Caco-2 (cell line): ENCODE data around the gene C5orf63. TPM values are rescaled to one million over a fixed set of nuclear protein-coding genes. Genes with fewer than 3 reads are reported as not detected.

Experiments
- BruUV-seq: library from RNA; stranded (reverse); fragments of 400-500 nt; replicated peaks from 2 replicates; lab custom pipeline; 2021; lab: Mats Ljungman, UMichigan
- CTCF ChIA-PET: fragments of 300-600 bp; sonication (Branson Sonifier 250); formaldehyde crosslinking; loops from one replicate; lab custom pipeline; 2022; ENCODE audit warnings: antibody characterized with exemption; lab: Charles Lee
- POLR2A ChIA-PET: fragments of 300-600 bp; sonication (Branson Sonifier 250); formaldehyde crosslinking; loops from one replicate; lab custom pipeline; 2022; ENCODE audit warnings: antibody characterized with exemption; lab: Charles Lee
- DNase-seq, 2 experiments: peaks; one replicate each; pipeline versions ENCODE4 v3.0.0 to v3.0.0-alpha.2; 2020 to 2022
- H3K27me3 ChIP-seq: replicated peaks from 2 replicates; pipeline ENCODE4 v1.6.0; 2011; ENCODE audit warnings: low read length; ENCODE audit not compliant: control insufficient read depth, insufficient read depth
- H3K36me3 ChIP-seq: 2 replicates; pipeline ENCODE4 v1.5.1; 2011; ENCODE audit warnings: low read length; ENCODE audit not compliant: control insufficient read depth, insufficient read depth
- H3K4me1 ChIP-seq: fragments of 250-450 bp; sonication (Bioruptor Pico); 2 replicates; pipeline ENCODE4 v1.5.1; 2020; ENCODE audit warnings: mild to moderate bottlenecking
- H3K4me3 ChIP-seq: 2 replicates; pipeline ENCODE4 v1.5.1; 2011; ENCODE audit warnings: low read depth, mild to moderate bottlenecking, control low read depth, low read length
- H3K9me3 ChIP-seq: fragments of 250-450 bp; sonication (Bioruptor Pico); 2 replicates; pipeline ENCODE4 v1.5.1; 2020; ENCODE audit warnings: mild to moderate bottlenecking, moderate library complexity
- H3K27ac Mint-ChIP-seq: one replicate; pipeline ENCODE4 v1.8.0; 2022; ENCODE audit warnings: mixed read lengths; ENCODE audit not compliant: unreplicated experiment
- H3K27me3 Mint-ChIP-seq: one replicate; pipeline ENCODE4 v1.8.0; 2022; ENCODE audit warnings: mixed read lengths; ENCODE audit not compliant: insufficient read depth, unreplicated experiment
- H3K36me3 Mint-ChIP-seq: one replicate; pipeline ENCODE4 v1.8.0; 2022; ENCODE audit warnings: mild to moderate bottlenecking, mixed read lengths; ENCODE audit not compliant: insufficient read depth, unreplicated experiment
- H3K4me1 Mint-ChIP-seq: one replicate; pipeline ENCODE4 v1.8.0; 2022; ENCODE audit warnings: low read depth, mixed read lengths; ENCODE audit not compliant: unreplicated experiment
- H3K4me3 Mint-ChIP-seq: one replicate; pipeline ENCODE4 v1.8.0; 2022; ENCODE audit warnings: mild to moderate bottlenecking, moderate library complexity, mixed read lengths; ENCODE audit not compliant: unreplicated experiment
- H3K9me3 Mint-ChIP-seq: one replicate; pipeline ENCODE4 v1.8.0; 2022; ENCODE audit warnings: mixed read lengths; ENCODE audit not compliant: unreplicated experiment
- CTCF ChIP-seq, 2 experiments: fragments of 200-600 bp in 1 of 2; IDR thresholded peaks; 1 replicate in 1 of 2; 2 replicates in 1 of 2; pipeline versions ENCODE4 v1.5.1 to v1.8.0; 2011 to 2022; ENCODE audit warnings: antibody characterized with exemption in 1 of 2, control low read depth in 1 of 2, inconsistent platforms in 1 of 2, low read depth in 1 of 2, low read length in 1 of 2, mild to moderate bottlenecking in 1 of 2, moderate library complexity in 1 of 2; ENCODE audit not compliant: insufficient read depth in 1 of 2, severe bottlenecking in 1 of 2, unreplicated experiment in 1 of 2
- intact Hi-C: fragments of 100-400 bp; cut with micrococcal nuclease; formaldehyde crosslinking; loops from one replicate; pipeline ENCODE4 v1.10.0; 2022; ENCODE audit not compliant: unreplicated experiment
- total RNA-seq: library from RNA; stranded (reverse); gene quantifications from 2 replicates; pipeline ENCODE4 v1.2.3, GENCODE V29; 2022

C5orf63 gene
- total RNA-seq, 1 experiment from 2014 or later, result 10.5 TPM

GRCh38 chr5:127029581-127030258 is 43.6 kb downstream of the C5orf63 start:
- peak; percentile 52 to 62 for DNase-seq
- no peaks in the 10 kb centered on the region for H3K36me3 ChIP-seq
- peaks cover 30% of the 10 kb centered on the region for H3K27me3 Mint-ChIP-seq
- TSS peak; percentile 20 for BruUV-seq
- ChIA-PET POLR2A (no interaction called here), CTCF (no interaction called here)
- peak overlapping the region; percentile 68 for H3K4me3 ChIP-seq
- H3K9me3 Mint-ChIP-seq, result no peaks in the 10 kb centered on the region
- H3K9me3 ChIP-seq, result no peaks in the 10 kb centered on the region
- H3K36me3 Mint-ChIP-seq, result no peaks in the 10 kb centered on the region
- intact Hi-C loops, result loop anchor here (1.0 to 5.0 kb wide), 3 partner anchors 43 to 489 kb away; partner anchors contain the start of gene C5orf63
- TF ChIP-seq CTCF (IDR thresholded peaks at IDR 0.05; ENCODE audit: insufficient read depth in 1 of 2, low read depth in 1 of 2, low read length in 1 of 2, severe bottlenecking in 1 of 2, unreplicated experiment in 1 of 2), result peak in 1 of 2 experiments; percentile 22
- no peak overlapping the region for H3K27ac Mint-ChIP-seq
- H3K4me1 ChIP-seq, result no peaks in the 10 kb centered on the region
- no peaks in the 10 kb centered on the region; the same call in 1 of the 2 replicates for H3K27me3 ChIP-seq
- peak overlapping the region; percentile 75 for H3K4me3 Mint-ChIP-seq
- peaks cover 11% of the 10 kb centered on the region for H3K4me1 Mint-ChIP-seq

GRCh38 chr5:127028822-127029457 is 44.4 kb downstream of the C5orf63 start:
- no peaks in the 10 kb centered on the region for H3K36me3 Mint-ChIP-seq
- POLR2A ChIA-PET, result no interaction called here
- CTCF ChIA-PET, result no interaction called here
- peak overlapping the region; percentile 75 for H3K4me3 Mint-ChIP-seq
- Histone ChIP-seq H3K4me3 (no peak overlapping the region), H3K36me3 (no peaks in the 10 kb centered on the region), H3K27me3 (no peaks in the 10 kb centered on the region; the same call in 1 of the 2 replicates), H3K4me1 (no peaks in the 10 kb centered on the region), H3K9me3 (no peaks in the 10 kb centered on the region)
- no peak for TF ChIP-seq CTCF (IDR thresholded peaks at IDR 0.05; ENCODE audit: insufficient read depth in 1 of 2, low read depth in 1 of 2, low read length in 1 of 2, severe bottlenecking in 1 of 2, unreplicated experiment in 1 of 2)
- no peak overlapping the region for H3K27ac Mint-ChIP-seq
- intact Hi-C loops, result no loop called here
- H3K4me1 Mint-ChIP-seq, result peaks cover 11% of the 10 kb centered on the region
- H3K27me3 Mint-ChIP-seq, result peaks cover 30% of the 10 kb centered on the region
- no peaks in the 10 kb centered on the region for H3K9me3 Mint-ChIP-seq
- no peak for DNase-seq
- BruUV-seq, result no TSS peak

- Mint-ChIP-seq H3K9me3 (no peaks in the 10 kb centered on the region), H3K27ac (no peak overlapping the region), H3K27me3 (peaks cover 27% of the 10 kb centered on the region), H3K4me3 (no peak overlapping the region), H3K36me3 (no peaks in the 10 kb centered on the region), H3K4me1 (peaks cover 11% of the 10 kb centered on the region)
- no peaks in the 10 kb centered on the region; the same call in 1 of the 2 replicates for H3K27me3 ChIP-seq
- no peaks in the 10 kb centered on the region for H3K36me3 ChIP-seq
- intact Hi-C loops, result no loop called here
- no peak for TF ChIP-seq CTCF (IDR thresholded peaks at IDR 0.05; ENCODE audit: insufficient read depth in 1 of 2, low read depth in 1 of 2, low read length in 1 of 2, severe bottlenecking in 1 of 2, unreplicated experiment in 1 of 2)
- DNase-seq, result no peak
- no peak overlapping the region for H3K4me3 ChIP-seq
- ChIA-PET CTCF (no interaction called here), POLR2A (no interaction called here)
- no peaks in the 10 kb centered on the region for H3K4me1 ChIP-seq
- BruUV-seq, result no TSS peak
- H3K9me3 ChIP-seq, result no peaks in the 10 kb centered on the region
These were observed 45.8 kb downstream of the C5orf63 start for GRCh38 chr5:127027539-127027938.
